HL-60 (cell line): Measurements from ENCODE around the gene SARS2.
A peak's percentile ranks its signal among the peaks of the same experiment; 100 is the strongest.

Experiments used
- DNase-seq, 2 experiments: peaks; one replicate each; pipeline ENCODE4 v3.0.0-alpha.2; 2010 to 2020; ENCODE audit warnings: low read depth in 1 of 2, low spot score in 1 of 2
- H3K27ac ChIP-seq: fragments of 250-450 bp; sonication (Bioruptor Pico); replicated peaks from 2 replicates; pipeline ENCODE4 v1.5.1; 2020; ENCODE audit warnings: mild to moderate bottlenecking, moderate library complexity
- H3K27me3 ChIP-seq: fragments of 250-450 bp; sonication (Bioruptor Pico); 2 replicates; pipeline ENCODE4 v1.5.1; 2021; ENCODE audit warnings: mild to moderate bottlenecking, moderate library complexity; ENCODE audit not compliant: insufficient read depth, poor library complexity, severe bottlenecking
- H3K4me3 ChIP-seq: replicated peaks from 2 replicates; pipeline ENCODE4 v1.5.1; 2011; ENCODE audit warnings: mild to moderate bottlenecking, control low read depth, low read length; ENCODE audit not compliant: insufficient read depth
- CTCF ChIP-seq: IDR thresholded peaks from one replicate; pipeline ENCODE4 v1.5.1; 2011; ENCODE audit warnings: low read length, control low read depth, inconsistent platforms; ENCODE audit not compliant: insufficient read depth
- GABPA ChIP-seq: IDR thresholded peaks from 2 replicates; pipeline ENCODE4 v1.6.1; 2012; ENCODE audit warnings: low read depth
- POLR2AphosphoS5 ChIP-seq: IDR thresholded peaks from 2 replicates; pipeline ENCODE4 v1.6.1; 2012; ENCODE audit warnings: low read depth
- SPI1 ChIP-seq: IDR thresholded peaks from 2 replicates; pipeline ENCODE4 v1.6.1; 2012; ENCODE audit warnings: low read depth, mild to moderate bottlenecking, borderline replicate concordance
- TF ChIP-seq, protein P1 (sequence below): IDR thresholded peaks from 2 replicates; pipeline ENCODE4 v1.6.1; 2012; ENCODE audit warnings: low read depth; ENCODE audit not compliant: insufficient replicate concordance

SARS2 gene

DNA sequence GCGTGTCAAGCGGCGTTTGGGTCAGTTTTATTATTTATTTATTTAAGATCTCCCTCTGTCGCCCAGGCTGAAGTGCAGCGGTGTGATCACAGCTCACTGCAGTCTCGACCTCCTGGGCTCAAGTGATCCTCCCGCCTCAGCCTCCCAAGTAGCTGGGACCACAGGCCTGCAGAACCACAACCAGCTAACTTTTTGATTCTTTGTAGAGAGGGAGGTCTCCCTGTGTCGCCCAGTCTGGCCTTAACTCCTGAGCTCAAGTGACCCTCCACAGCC is 894 bp upstream of the SARS2 start:
- Histone ChIP-seq H3K27ac (peak overlapping the region; percentile 95), H3K27me3 (no peaks in the 10 kb centered on the region), H3K4me3 (peak overlapping the region; percentile 68)
- DNase-seq = no peak
- no peak for TF ChIP-seq POLR2AphosphoS5
- TF ChIP-seq GABPA = no peak
- no peak for TF ChIP-seq SPI1
- TF ChIP-seq CTCF = no peak
- TF ChIP-seq, protein P1, sequence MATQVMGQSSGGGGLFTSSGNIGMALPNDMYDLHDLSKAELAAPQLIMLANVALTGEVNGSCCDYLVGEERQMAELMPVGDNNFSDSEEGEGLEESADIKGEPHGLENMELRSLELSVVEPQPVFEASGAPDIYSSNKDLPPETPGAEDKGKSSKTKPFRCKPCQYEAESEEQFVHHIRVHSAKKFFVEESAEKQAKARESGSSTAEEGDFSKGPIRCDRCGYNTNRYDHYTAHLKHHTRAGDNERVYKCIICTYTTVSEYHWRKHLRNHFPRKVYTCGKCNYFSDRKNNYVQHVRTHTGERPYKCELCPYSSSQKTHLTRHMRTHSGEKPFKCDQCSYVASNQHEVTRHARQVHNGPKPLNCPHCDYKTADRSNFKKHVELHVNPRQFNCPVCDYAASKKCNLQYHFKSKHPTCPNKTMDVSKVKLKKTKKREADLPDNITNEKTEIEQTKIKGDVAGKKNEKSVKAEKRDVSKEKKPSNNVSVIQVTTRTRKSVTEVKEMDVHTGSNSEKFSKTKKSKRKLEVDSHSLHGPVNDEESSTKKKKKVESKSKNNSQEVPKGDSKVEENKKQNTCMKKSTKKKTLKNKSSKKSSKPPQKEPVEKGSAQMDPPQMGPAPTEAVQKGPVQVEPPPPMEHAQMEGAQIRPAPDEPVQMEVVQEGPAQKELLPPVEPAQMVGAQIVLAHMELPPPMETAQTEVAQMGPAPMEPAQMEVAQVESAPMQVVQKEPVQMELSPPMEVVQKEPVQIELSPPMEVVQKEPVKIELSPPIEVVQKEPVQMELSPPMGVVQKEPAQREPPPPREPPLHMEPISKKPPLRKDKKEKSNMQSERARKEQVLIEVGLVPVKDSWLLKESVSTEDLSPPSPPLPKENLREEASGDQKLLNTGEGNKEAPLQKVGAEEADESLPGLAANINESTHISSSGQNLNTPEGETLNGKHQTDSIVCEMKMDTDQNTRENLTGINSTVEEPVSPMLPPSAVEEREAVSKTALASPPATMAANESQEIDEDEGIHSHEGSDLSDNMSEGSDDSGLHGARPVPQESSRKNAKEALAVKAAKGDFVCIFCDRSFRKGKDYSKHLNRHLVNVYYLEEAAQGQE = no peak

GRCh38 chr19:38930776-38931520 is 385 bp upstream of the SARS2 start, which contains the start of gene MRPS12:
Gene MRPS12 (plus strand): TSS chr19:38930944. CDS start chr19:38931295, 351 bp downstream.
- TF ChIP-seq POLR2AphosphoS5 (peak; percentile 84), GABPA (peak; percentile 53; the same call in 1 of the 2 replicates), CTCF (no peak)
- H3K4me3 ChIP-seq = peak within 1 kb of the TSS; percentile 68
- no peaks in the 10 kb centered on the region for H3K27me3 ChIP-seq
- peak within 1 kb of the TSS; percentile 95 for H3K27ac ChIP-seq
- peak; percentile 99 to 100 for DNase-seq

- TF ChIP-seq POLR2AphosphoS5 = no peak
- no peak for TF ChIP-seq CTCF
- TF ChIP-seq GABPA = no peak
- no peak for TF ChIP-seq SPI1
- TF ChIP-seq, protein P1 = no peak
- H3K27ac ChIP-seq = no peak overlapping the region
- DNase-seq = no peak
- H3K27me3 ChIP-seq = no peaks in the 10 kb centered on the region
- no peak overlapping the region for H3K4me3 ChIP-seq
Observed at GRCh38 chr19:38928391-38929001, 2.1 kb downstream of the SARS2 start.

GRCh38 chr19:38924388-38924787 is 6.2 kb downstream of the SARS2 start:
- Histone ChIP-seq H3K27me3 (no peaks in the 10 kb centered on the region), H3K4me3 (no peak overlapping the region), H3K27ac (no peak overlapping the region)
- TF ChIP-seq SPI1 = no peak
- no peak for TF ChIP-seq GABPA
- TF ChIP-seq CTCF = no peak
- no peak for DNase-seq
